SJCRH30 (cell line): ENCODE results near the gene NMBR. TPM values are rescaled to one million over a fixed set of nuclear protein-coding genes. Genes with fewer than 3 reads are reported as not detected.
A peak's percentile ranks its signal among the peaks of the same experiment; 100 is the strongest.
"Not testable (repeated sequence)": the region's sequence is repeated elsewhere in the genome, so short reads cannot be mapped to it uniquely, and the experiment has no call there.

Experiments
- DNase-seq, 2 experiments: peaks; one replicate each; pipeline ENCODE4 v3.0.0-alpha.2; 2015 to 2020
- H3K27ac ChIP-seq: fragments of 250-450 bp; sonication (Bioruptor Pico); 2 replicates; pipeline ENCODE4 v1.5.1; 2020; ENCODE audit warnings: mild to moderate bottlenecking, moderate library complexity
- H3K27me3 ChIP-seq: fragments of 250-450 bp; sonication (Bioruptor Pico); 2 replicates; pipeline ENCODE4 v1.5.1; 2020; ENCODE audit warnings: mild to moderate bottlenecking, moderate library complexity
- H3K36me3 ChIP-seq: fragments of 250-450 bp; sonication (Bioruptor Pico); 2 replicates; pipeline ENCODE4 v1.5.1; 2020; ENCODE audit warnings: mild to moderate bottlenecking, moderate library complexity
- H3K4me1 ChIP-seq: fragments of 250-450 bp; sonication (Bioruptor Pico); 2 replicates; pipeline ENCODE4 v1.5.1; 2020; ENCODE audit warnings: mild to moderate bottlenecking, moderate library complexity
- H3K4me3 ChIP-seq: fragments of 250-450 bp; sonication (Bioruptor Pico); 2 replicates; pipeline ENCODE4 v1.5.1; 2020; ENCODE audit warnings: mild to moderate bottlenecking, moderate library complexity
- H3K9me3 ChIP-seq: fragments of 250-450 bp; sonication (Bioruptor Pico); replicated peaks from 2 replicates; pipeline ENCODE4 v1.5.1; 2020; ENCODE audit warnings: mild to moderate bottlenecking, moderate library complexity
- total RNA-seq: library from RNA; depleted of rRNA; stranded (reverse); fragments of >200 nt; shearing (Covaris generic); gene quantifications from 2 replicates; pipeline ENCODE4 v1.2.3, GENCODE V29; 2014; rRNA removed

The NMBR gene
- total RNA-seq = 0.16 TPM in 1 of 2 replicates, not detected in the other

DNA sequence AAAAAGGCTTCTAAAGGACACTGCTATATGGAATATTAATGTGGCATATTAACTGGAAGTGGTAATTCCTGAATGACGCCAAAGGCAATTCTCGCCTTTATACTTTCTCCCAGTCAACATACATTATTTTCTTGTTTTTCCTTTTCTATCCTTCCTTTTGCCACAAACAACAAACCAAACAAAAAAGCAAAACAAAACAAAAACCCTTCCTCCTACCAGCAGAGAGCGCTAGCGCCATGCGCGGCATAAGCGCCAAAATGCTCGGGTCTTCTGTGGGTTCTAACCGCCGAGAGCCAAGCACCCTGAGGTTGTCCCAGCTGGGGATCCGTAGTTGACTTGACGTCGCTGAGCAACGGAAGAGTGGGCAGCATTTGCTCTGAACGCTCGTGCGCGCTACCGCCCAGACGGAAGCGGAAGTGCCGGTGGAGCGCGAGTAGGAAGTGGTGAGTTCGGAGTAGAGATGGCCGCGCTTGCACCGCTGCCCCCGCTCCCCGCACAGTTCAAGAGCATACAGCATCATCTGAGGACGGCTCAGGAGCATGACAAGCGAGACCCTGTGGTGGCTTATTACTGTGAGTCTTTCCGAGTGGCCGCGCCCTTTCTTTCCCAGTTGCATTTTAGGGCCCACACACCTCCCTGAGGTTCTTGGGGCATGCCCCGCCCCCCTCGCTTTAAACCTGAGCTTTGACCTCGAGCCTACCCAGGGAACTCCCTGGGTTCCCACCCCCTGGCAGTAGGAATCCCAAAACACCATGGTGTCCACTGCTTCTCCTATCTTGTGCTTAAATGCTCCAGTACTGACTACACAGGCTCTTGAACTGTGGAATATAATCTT is at the start of gene NMBR, which contains the start of gene VTA1:
NMBR (minus strand) TSS at position 295 of the 835 bp plus-strand sequence. CDS start 58,464 bp downstream, outside the sequence.
VTA1 (plus strand) TSS at position 436 of the 835 bp plus-strand sequence; CDS start at position 461, 25 bp downstream.
- Histone ChIP-seq H3K4me3 (peak within 1 kb of the TSS; percentile 81), H3K4me1 (peaks cover 6% of the 10 kb centered on the region), H3K36me3 (peaks cover 3% of the 10 kb centered on the region; the same call in 1 of the 2 replicates), H3K9me3 (no peaks in the 10 kb centered on the region), H3K27me3 (no peaks in the 10 kb centered on the region), H3K27ac (peak within 1 kb of the TSS; percentile 61)
- DNase-seq = peak; percentile 97

DNA sequence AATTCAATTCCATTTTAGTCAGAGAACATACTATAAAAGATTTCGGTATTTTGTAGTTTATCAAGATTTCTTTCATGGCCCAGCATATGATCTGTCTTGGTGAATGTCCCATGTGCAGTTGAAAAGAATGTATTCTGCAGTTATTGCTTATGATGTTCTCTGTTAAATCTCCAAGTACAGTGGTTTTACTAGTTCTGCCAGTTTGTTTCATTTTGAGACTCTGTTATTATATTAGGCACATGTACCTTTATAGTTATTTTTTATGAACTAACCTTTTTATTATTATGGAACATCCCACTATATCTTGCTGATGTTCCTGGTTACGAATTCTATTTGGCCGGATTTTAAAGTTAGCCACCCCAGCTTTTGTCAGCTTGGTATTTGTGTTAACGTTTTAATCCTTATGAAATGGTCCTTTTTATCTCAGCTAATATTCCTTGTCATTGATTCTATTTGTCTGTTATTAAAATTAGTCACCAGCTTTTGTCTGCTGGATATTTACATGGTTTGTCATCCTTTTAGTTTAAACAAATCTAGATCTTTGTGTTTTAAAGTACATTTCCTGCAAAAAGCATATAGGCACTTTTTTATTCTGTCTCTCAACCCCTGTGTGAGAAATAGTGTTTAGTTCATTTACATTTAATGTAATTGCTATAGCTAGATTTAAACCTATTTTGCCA is 49.1 kb upstream of the NMBR start:
- Histone ChIP-seq H3K9me3 (no peaks in the 10 kb centered on the region), H3K4me3 (no peak overlapping the region), H3K27ac (no peak overlapping the region), H3K4me1 (no peaks in the 10 kb centered on the region), H3K36me3 (peaks cover 18% of the 10 kb centered on the region), H3K27me3 (no peaks in the 10 kb centered on the region)
- DNase-seq = no peak

DNA sequence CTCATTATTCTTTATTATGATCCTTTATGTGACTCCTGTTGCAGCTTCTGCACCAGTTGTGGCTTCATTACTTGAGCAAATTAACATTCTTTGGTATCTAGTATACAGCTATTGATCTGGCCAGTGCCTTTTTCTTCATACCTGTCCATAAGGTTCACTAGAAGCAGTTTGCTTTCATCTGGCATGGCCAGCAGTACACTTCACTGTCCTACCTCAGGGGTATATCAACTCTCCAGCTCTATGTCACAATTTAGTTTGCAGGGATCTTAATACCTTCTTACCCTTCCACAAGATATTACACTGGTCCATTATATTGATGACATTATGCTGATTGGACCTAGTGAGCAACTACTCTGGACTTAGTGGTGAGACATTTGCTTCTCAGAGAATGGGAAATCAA is 46.7 kb upstream of the NMBR start:
- DNase-seq = no peak
- H3K36me3 ChIP-seq = peaks cover 13% of the 10 kb centered on the region
- H3K9me3 ChIP-seq = no peaks in the 10 kb centered on the region
- H3K27ac ChIP-seq = no peak overlapping the region
- no peaks in the 10 kb centered on the region for H3K4me1 ChIP-seq
- H3K27me3 ChIP-seq = no peaks in the 10 kb centered on the region
- no peak overlapping the region for H3K4me3 ChIP-seq

DNA sequence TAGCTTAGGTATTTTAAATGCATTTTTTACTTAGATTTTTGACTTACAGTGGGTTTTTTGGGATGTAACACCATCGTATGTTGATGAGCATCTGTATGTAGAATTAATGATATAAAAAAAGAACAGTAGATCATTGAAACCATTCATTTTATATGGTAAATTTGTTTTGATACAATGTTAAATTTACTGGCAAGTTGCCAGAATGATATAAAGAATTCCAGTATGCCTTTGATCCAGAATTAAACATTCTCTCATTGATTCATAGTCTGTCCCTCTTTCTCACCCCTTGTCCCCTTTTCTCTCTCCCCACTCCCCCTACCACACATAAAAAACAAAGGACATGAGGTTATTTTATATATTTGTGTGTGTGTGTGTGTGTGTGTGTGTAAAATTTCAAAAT is 45.4 kb upstream of the NMBR start:
- H3K27me3 ChIP-seq = no peaks in the 10 kb centered on the region
- no peak overlapping the region for H3K4me3 ChIP-seq
- no peaks in the 10 kb centered on the region for H3K4me1 ChIP-seq
- no peak for DNase-seq
- no peak overlapping the region for H3K27ac ChIP-seq
- peaks cover 13% of the 10 kb centered on the region for H3K36me3 ChIP-seq
- H3K9me3 ChIP-seq = no peaks in the 10 kb centered on the region

DNA sequence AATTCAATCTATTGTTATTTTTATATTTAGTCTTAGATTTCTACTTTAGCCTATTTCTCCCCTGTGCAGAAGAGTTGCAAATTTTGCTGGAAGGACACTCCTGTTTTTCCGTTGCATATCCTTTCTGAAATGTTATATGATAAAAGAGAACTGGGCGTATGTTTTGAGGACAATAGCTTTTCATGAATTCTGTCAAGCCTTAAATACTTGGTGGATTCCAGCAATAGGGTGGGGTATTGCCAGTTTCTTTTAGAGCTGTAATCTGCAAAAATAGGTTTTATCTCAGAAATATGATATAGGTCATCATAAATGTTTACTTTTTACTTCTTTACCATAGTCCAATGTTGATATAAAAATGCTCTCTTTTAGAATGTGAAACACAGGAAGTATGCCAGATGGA is 42.1 kb upstream of the NMBR start:
- Histone ChIP-seq H3K4me1 (no peaks in the 10 kb centered on the region), H3K27me3 (no peaks in the 10 kb centered on the region), H3K9me3 (no peaks in the 10 kb centered on the region), H3K4me3 (no peak overlapping the region), H3K36me3 (peaks cover 6% of the 10 kb centered on the region; the same call in 1 of the 2 replicates), H3K27ac (no peak overlapping the region)
- no peak for DNase-seq

DNA sequence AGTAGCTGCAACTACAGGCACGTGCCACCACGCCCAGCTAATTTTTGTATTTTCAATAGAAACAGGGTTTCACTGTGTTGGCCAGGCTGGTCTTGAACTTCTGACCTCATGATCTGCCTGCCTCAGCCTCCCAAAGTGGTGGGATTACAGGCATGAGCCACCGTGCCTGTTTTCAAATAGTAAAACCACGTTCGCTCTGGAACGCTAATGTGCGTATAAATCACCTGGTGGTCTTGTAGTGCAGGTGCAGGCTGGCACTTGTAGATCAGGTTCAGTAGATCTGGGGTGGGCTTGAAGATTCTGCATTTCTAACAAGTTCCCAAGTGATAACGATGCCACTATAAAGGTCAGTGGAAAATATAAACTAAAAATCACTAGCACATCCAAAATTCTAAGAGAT is 41.4 kb upstream of the NMBR start:
- H3K27ac ChIP-seq, H3K4me3 ChIP-seq, H3K36me3 ChIP-seq, DNase-seq, H3K27me3 ChIP-seq, H3K9me3 ChIP-seq, H3K4me1 ChIP-seq: not testable (repeated sequence)

DNA sequence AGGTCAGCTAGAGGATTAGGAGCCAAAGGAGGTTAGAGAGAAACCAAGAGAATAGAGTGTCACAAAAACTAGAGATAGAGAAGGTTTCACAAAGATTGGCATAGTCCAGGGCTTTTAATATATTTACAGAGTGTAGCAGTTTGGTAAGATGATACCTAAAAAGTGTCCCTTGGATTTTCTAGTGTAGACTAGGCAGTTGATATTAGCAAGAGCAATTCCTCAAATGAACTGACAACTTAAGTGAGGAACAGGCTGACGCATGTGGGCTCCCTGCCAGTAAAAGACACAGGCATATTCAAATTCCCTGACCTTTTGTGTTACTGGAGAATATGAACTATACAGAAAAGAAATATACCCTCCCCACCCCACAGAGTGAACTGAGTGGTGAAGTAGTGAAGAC is 40.3 kb upstream of the NMBR start:
- Histone ChIP-seq H3K4me1 (no peaks in the 10 kb centered on the region), H3K9me3 (no peaks in the 10 kb centered on the region), H3K27ac (no peak overlapping the region), H3K4me3 (no peak overlapping the region), H3K27me3 (no peaks in the 10 kb centered on the region), H3K36me3 (peaks cover 6% of the 10 kb centered on the region; the same call in 1 of the 2 replicates)
- DNase-seq = peak in 1 of 2 experiments; percentile 13

DNA sequence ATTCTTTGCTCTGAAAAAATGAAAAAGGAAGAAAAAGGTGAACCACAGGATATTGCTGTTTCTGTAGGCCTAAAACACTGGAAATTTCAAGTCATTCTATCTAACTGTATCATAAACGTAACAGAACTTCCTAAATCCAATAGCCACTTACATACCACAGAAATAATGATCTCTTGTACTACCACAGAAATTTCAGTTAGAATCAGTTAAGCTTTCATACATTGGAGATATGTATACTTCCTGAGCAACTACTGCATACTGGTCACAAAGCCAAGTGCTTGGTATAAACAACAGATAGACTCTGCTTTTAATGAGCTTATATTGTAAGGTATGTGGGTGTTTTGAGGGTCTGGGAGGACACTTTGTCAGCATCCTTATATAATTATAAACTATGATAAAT is 38.7 kb upstream of the NMBR start:
- H3K4me3 ChIP-seq = no peak overlapping the region
- no peaks in the 10 kb centered on the region for H3K27me3 ChIP-seq
- no peaks in the 10 kb centered on the region for H3K4me1 ChIP-seq
- no peak overlapping the region for H3K27ac ChIP-seq
- peaks cover 2% of the 10 kb centered on the region; the same call in 1 of the 2 replicates for H3K36me3 ChIP-seq
- no peaks in the 10 kb centered on the region for H3K9me3 ChIP-seq
- DNase-seq = no peak

DNA sequence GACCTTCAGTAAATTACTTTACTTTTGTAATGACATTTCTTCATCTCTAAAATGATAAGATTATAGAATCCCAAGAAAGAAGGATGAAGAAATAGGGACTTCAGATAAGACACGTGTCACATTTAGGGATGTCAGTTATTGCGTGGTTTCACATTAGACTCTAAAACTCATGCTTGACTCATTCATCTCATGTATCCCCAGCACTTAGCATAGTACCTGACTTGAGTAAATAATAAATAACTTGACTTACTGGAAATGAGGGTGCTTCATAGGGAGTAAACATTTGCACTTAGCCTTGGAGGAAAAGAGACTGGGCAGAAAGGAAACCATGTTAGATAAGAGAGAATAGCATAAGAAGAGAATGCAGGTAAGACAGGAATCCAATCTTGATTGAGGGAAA is 37.4 kb upstream of the NMBR start:
- no peaks in the 10 kb centered on the region for H3K4me1 ChIP-seq
- no peaks in the 10 kb centered on the region for H3K27me3 ChIP-seq
- no peak for DNase-seq
- H3K36me3 ChIP-seq = no peaks in the 10 kb centered on the region; the same call in 1 of the 2 replicates
- H3K27ac ChIP-seq = no peak overlapping the region
- H3K9me3 ChIP-seq = 0 out of 2 replicates have a peak, but pooled peaks cover 2% of the 10 kb centered on the region
- H3K4me3 ChIP-seq = no peak overlapping the region

DNA sequence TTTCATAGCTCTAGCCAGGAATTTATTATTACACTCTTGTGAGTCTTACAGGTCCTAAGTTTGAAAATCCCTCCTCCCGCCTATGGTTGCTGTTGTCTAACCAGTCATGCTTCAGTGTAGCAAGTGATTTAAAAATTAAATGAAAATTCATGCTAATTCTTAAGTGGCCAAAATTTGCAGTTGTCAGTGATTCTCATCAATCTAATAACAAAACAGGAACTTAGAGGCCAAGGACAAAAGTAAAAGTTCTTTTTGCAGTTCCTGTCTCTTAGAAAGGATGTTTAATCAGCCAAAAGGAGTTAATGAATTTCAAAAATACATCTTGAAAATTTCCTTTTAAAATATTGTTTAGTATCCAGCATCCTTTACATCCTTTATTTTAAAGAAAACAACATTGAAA is 36.4 kb upstream of the NMBR start:
- Histone ChIP-seq H3K36me3 (peaks cover 4% of the 10 kb centered on the region), H3K4me1 (no peaks in the 10 kb centered on the region), H3K4me3 (no peak overlapping the region), H3K27ac (no peak overlapping the region), H3K27me3 (no peaks in the 10 kb centered on the region), H3K9me3 (0 out of 2 replicates have a peak, but pooled peaks cover 3% of the 10 kb centered on the region)
- no peak for DNase-seq

DNA sequence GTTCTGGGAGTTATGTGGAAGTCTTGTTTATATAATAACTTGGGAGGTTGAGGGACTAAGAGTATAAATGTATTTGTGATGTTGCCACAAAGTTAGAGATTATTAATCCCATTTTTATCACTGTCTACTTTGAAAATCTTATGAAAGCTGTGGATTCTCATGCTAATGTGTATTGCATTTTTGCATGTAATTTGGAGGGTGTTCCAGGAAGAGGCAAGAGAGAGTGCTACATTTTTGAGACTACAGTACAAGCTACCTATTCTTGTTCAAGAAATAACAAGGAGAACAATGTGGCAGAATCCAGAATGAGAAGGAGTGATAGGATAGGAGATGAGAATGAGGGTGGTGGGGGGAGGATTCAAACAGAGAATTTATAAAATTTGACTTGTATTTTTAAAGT is 35.1 kb upstream of the NMBR start:
- no peak overlapping the region for H3K27ac ChIP-seq

DNA sequence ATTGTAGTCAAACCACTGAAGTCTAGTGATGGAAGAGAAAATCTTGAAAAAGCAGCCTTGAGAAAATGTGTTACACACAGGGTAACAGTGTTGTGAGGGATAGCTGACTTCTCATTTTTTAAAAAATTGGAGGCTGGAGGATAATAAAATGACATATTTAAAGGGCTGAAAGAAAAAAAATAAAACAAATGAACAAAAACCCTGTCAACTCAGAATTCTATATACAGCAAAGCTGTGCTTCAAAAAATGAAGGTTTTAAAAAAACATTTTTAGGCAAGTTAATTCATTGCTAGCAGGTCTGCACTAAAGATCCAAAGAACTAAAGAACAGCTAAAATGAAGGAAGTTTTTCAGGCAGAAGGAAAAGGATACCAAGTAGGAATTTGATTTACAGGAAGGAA is 31.2 kb upstream of the NMBR start:
- Histone ChIP-seq H3K36me3 (peaks cover 41% of the 10 kb centered on the region), H3K4me1 (no peaks in the 10 kb centered on the region), H3K4me3 (no peak overlapping the region), H3K27ac (no peak overlapping the region), H3K9me3 (0 out of 2 replicates have a peak, but pooled peaks cover 3% of the 10 kb centered on the region), H3K27me3 (no peaks in the 10 kb centered on the region)
- DNase-seq = no peak

More for the DNA sequence above, 35.1 kb upstream of the NMBR start:
- H3K9me3 ChIP-seq = 0 out of 2 replicates have a peak, but pooled peaks cover 3% of the 10 kb centered on the region
- DNase-seq = no peak
- H3K4me3 ChIP-seq = no peak overlapping the region
- no peaks in the 10 kb centered on the region for H3K27me3 ChIP-seq
- H3K36me3 ChIP-seq = peaks cover 18% of the 10 kb centered on the region
- no peaks in the 10 kb centered on the region for H3K4me1 ChIP-seq

DNA sequence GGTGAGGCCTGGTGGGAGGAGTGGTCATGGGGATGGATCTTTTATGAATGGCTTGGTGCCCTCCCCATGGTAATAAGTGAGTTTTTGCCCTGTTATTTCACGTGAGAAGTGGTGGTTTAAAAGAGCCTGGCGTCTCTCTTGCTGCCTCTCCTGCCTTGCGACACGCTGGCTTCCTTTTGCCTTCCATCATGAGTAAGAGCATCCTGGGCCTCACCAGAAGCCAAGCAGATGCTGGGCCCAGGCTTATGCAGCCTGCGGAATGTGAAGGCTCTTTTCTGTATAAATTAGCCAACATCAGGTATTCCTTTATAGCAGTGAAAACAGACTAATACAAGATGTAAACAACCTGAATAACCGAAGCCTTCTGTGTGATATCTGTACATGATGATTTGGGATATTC is 27.8 kb upstream of the NMBR start:
- no peak overlapping the region for H3K27ac ChIP-seq
- DNase-seq = no peak
- no peak overlapping the region for H3K4me3 ChIP-seq
- 0 out of 2 replicates have a peak, but pooled peaks cover 3% of the 10 kb centered on the region for H3K9me3 ChIP-seq
- H3K27me3 ChIP-seq = no peaks in the 10 kb centered on the region
- H3K4me1 ChIP-seq = no peaks in the 10 kb centered on the region
- peaks cover 70% of the 10 kb centered on the region for H3K36me3 ChIP-seq

DNA sequence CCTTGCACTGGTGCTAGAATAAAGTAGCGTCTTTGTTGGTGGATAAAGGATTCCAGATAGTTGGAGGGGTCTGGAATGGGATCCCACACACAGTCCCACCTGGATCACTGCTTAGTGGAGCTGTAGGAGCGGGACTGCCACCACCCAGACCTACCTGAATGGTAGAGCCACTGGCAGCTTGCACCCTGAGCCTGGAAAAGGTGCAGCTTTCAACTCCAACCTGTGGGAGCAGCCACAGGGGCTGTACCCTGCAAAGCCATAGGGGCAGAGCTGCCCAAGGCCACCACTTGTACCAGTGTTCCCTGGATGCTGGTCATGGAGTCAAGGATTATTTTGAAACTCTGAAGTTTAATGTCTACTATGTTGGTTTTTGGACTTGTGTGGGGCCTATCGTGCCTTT is 27.1 kb upstream of the NMBR start:
- Histone ChIP-seq H3K27ac (no peak overlapping the region), H3K36me3 (peaks cover 77% of the 10 kb centered on the region), H3K4me3 (no peak overlapping the region), H3K9me3 (no peaks in the 10 kb centered on the region), H3K4me1 (no peaks in the 10 kb centered on the region), H3K27me3 (no peaks in the 10 kb centered on the region)
- no peak for DNase-seq

DNA sequence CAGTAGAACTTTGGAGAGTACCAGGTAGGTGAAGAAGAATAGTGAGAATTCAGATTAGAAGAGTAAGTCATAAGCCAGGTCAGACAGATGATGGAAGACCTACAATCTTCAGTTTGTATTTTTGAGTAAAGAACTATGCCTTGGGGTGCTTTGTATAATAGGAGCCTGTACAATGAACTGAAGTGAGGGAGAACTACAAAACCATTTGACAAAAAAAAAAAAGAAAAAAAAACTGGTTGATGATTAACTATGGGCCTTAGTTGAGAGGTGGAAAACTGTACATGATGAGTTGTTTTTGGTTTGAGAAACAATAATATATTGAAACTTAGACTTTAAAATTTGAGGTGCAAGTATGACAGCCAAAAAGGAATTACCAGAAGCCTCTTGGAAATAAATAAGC is 25.8 kb upstream of the NMBR start:
- no peak overlapping the region for H3K27ac ChIP-seq
- no peak for DNase-seq
- no peaks in the 10 kb centered on the region for H3K27me3 ChIP-seq
- no peak overlapping the region for H3K4me3 ChIP-seq
- no peaks in the 10 kb centered on the region for H3K9me3 ChIP-seq
- no peaks in the 10 kb centered on the region for H3K4me1 ChIP-seq
- H3K36me3 ChIP-seq = peaks cover 70% of the 10 kb centered on the region
